ENCODE measurements around the gene RFX7.

- TF ChIP-seq CTCF (conservative IDR thresholded peaks at IDR 0.05; ENCODE audit: low read length) (no peak), EZH2phosphoT487 (IDR thresholded peaks at IDR 0.05; ENCODE audit: borderline replicate concordance) (no peak)
Observed at GRCh38 chr15:56146756-56147155, 96.9 kb downstream of the RFX7 start.

Data from Loucy (cell line).